ENCODE data around the gene PCDHGA12.

DNA sequence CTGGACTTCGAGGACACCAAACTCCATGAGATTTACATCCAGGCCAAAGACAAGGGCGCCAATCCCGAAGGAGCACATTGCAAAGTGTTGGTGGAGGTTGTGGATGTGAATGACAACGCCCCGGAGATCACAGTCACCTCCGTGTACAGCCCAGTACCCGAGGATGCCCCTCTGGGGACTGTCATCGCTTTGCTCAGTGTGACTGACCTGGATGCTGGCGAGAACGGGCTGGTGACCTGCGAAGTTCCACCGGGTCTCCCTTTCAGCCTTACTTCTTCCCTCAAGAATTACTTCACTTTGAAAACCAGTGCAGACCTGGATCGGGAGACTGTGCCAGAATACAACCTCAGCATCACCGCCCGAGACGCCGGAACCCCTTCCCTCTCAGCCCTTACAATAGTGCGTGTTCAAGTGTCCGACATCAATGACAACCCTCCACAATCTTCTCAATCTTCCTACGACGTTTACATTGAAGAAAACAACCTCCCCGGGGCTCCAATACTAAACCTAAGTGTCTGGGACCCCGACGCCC is 46.8 kb downstream of the PCDHGA12 start:
- no peak for TF ChIP-seq POLR2A (IDR thresholded peaks at IDR 0.05)
- no peak for TF ChIP-seq CTCF (IDR thresholded peaks at IDR 0.05)
